Type B pancreatic cell (in vitro differentiated cells): ENCODE results near the gene HMSD. TPM values are rescaled to one million over a fixed set of nuclear protein-coding genes. Genes with fewer than 3 reads are reported as not detected.
A peak's percentile ranks its signal among the peaks of the same experiment; 100 is the strongest.

Source experiments
- DNase-seq: peaks from one replicate; pipeline ENCODE4 v3.0.0; 2021; ENCODE audit warnings: mixed read lengths; ENCODE audit not compliant: unreplicated experiment; ENCODE audit errors: extremely low spot score
- H3K27ac Mint-ChIP-seq: 2 replicates; pipeline ENCODE4 v1.8.0; 2021; ENCODE audit warnings: mild to moderate bottlenecking, mixed read lengths
- H3K27me3 Mint-ChIP-seq: 2 replicates; pipeline ENCODE4 v1.8.0; 2021; ENCODE audit warnings: mixed read lengths
- H3K36me3 Mint-ChIP-seq: 2 replicates; pipeline ENCODE4 v1.8.0; 2021; ENCODE audit warnings: mixed read lengths
- H3K4me1 Mint-ChIP-seq: one replicate; pipeline ENCODE4 v1.8.0; 2021; ENCODE audit warnings: mixed read lengths; ENCODE audit not compliant: unreplicated experiment
- H3K4me3 Mint-ChIP-seq: 2 replicates; pipeline ENCODE4 v1.8.0; 2021; ENCODE audit warnings: mild to moderate bottlenecking, mixed read lengths
- H3K9me3 Mint-ChIP-seq: 2 replicates; pipeline ENCODE4 v1.8.0; 2021; ENCODE audit warnings: mixed read lengths
- CTCF ChIP-seq: fragments of 200-600 bp; sonication (generic); conservative IDR thresholded peaks from 2 replicates; pipeline ENCODE4 v1.5.0; 2021; ENCODE audit warnings: antibody characterized with exemption, mild to moderate bottlenecking
- total RNA-seq: library from RNA; stranded (reverse); gene quantifications from 2 replicates; pipeline ENCODE4 v1.2.1, GENCODE V29; 2021; ENCODE audit warnings: low replicate concordance

HMSD gene
- total RNA-seq, 1 donor from 2014 or later: 4.5 TPM

GRCh38 chr18:63981719-63982118 is 32.6 kb downstream of the HMSD start:
- Mint-ChIP-seq H3K4me3 (no peak overlapping the region), H3K27ac (no peak overlapping the region), H3K27me3 (no peaks in the 10 kb centered on the region), H3K36me3 (peaks cover 4% of the 10 kb centered on the region), H3K9me3 (no peaks in the 10 kb centered on the region), H3K4me1 (peaks cover 13% of the 10 kb centered on the region)
- no peak for TF ChIP-seq CTCF
- DNase-seq: no peak

- no peak for DNase-seq
- TF ChIP-seq CTCF: no peak
- Mint-ChIP-seq H3K36me3 (peaks cover 4% of the 10 kb centered on the region), H3K9me3 (no peaks in the 10 kb centered on the region), H3K4me3 (no peak overlapping the region), H3K27ac (no peak overlapping the region), H3K4me1 (peaks cover 13% of the 10 kb centered on the region), H3K27me3 (no peaks in the 10 kb centered on the region)
Measured at GRCh38 chr18:63982361-63982760, 33.3 kb downstream of the HMSD start.

- H3K9me3 Mint-ChIP-seq: no peaks in the 10 kb centered on the region
- no peak overlapping the region for H3K27ac Mint-ChIP-seq
- DNase-seq: no peak
- TF ChIP-seq CTCF: no peak
- no peak overlapping the region for H3K4me3 Mint-ChIP-seq
- peaks cover 13% of the 10 kb centered on the region for H3K36me3 Mint-ChIP-seq
- no peaks in the 10 kb centered on the region for H3K27me3 Mint-ChIP-seq
- no peaks in the 10 kb centered on the region for H3K4me1 Mint-ChIP-seq
Measured at GRCh38 chr18:63986885-63987284, 37.8 kb downstream of the HMSD start.

GRCh38 chr18:63987743-63988142 is 38.6 kb downstream of the HMSD start:
- peaks cover 13% of the 10 kb centered on the region for H3K36me3 Mint-ChIP-seq
- DNase-seq: no peak
- no peaks in the 10 kb centered on the region for H3K9me3 Mint-ChIP-seq
- TF ChIP-seq CTCF: no peak
- no peaks in the 10 kb centered on the region for H3K4me1 Mint-ChIP-seq
- no peak overlapping the region for H3K4me3 Mint-ChIP-seq
- H3K27me3 Mint-ChIP-seq: no peaks in the 10 kb centered on the region
- no peak overlapping the region for H3K27ac Mint-ChIP-seq

- Mint-ChIP-seq H3K27me3 (no peaks in the 10 kb centered on the region), H3K9me3 (peaks cover 4% of the 10 kb centered on the region), H3K36me3 (peaks cover 13% of the 10 kb centered on the region), H3K4me3 (no peak overlapping the region), H3K4me1 (no peaks in the 10 kb centered on the region), H3K27ac (no peak overlapping the region)
- DNase-seq: no peak
- no peak for TF ChIP-seq CTCF
Measured at GRCh38 chr18:63992751-63993150, 43.6 kb downstream of the HMSD start.

- Mint-ChIP-seq H3K9me3 (peaks cover 4% of the 10 kb centered on the region), H3K27me3 (no peaks in the 10 kb centered on the region), H3K36me3 (peaks cover 9% of the 10 kb centered on the region), H3K27ac (no peak overlapping the region), H3K4me1 (no peaks in the 10 kb centered on the region), H3K4me3 (no peak overlapping the region)
- TF ChIP-seq CTCF: peak; percentile 87
- DNase-seq: no peak
Measured at GRCh38 chr18:63994783-63995399, 45.8 kb downstream of the HMSD start.
